Astrocyte of the hippocampus (primary cell): ENCODE measurements around the gene ZBTB16.

Experiments
- DNase-seq: peaks from one replicate; pipeline ENCODE4 v3.0.0; 2011; ENCODE audit warnings: low read depth, low spot score

ZBTB16 gene

GRCh38 chr11:114183044-114183511 is 123.6 kb downstream of the ZBTB16 start:
- no peak for DNase-seq

- DNase-seq = no peak
These were observed 125.9 kb downstream of the ZBTB16 start for GRCh38 chr11:114185436-114185835.

DNA sequence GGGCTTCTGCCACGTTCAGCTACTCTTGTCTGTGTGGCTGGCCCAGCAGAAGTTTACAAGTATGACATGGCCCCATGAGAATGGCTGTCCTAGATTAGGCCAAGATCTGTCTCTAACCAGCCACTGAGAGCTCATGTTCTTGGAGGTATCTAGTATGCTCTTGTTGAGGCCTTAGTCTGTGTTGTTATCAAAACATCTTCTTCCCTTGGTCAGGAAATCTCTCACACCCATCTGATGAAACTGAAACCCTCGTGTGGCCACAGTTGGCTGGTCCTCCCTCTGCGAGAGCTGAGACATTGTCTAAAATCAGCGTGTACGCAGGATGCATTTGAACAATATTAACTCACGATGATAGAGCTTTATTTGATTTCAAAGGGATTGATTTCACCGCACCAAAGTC is 127.7 kb downstream of the ZBTB16 start:
- DNase-seq = no peak

DNA sequence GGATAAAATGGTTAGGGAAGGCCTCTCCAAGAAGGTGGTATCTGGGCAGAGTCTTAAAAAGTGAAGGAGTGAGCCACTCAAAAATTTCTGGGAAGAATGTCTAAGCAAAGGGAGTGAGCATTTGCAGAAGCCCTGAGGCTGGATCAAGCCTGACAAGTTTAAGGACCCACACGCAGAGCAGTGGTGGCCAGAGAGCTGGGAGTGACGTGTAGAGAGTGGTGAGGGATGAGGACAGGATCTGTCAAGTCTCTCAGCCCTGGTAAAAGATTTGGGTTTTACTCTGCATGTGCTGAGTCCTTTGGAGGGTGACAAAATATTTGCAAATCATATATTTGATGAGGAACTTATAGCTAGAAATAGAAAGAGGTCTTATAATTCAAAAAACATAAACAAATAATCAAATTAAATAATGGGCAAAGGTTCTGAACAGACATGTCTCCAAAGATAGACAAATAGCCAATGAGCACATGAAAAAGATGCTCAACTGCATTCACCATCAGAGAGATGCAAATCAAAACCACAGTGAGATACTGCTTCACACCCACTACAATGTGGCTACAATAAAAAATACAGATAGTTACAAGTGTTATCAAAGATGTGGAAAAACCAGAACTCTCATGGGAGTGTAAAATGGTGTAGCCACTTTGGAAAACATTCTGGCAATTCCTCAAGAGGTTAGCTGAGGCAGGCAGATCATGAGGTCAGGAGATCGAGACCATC is 129.5 kb downstream of the ZBTB16 start:
- DNase-seq = no peak

DNA sequence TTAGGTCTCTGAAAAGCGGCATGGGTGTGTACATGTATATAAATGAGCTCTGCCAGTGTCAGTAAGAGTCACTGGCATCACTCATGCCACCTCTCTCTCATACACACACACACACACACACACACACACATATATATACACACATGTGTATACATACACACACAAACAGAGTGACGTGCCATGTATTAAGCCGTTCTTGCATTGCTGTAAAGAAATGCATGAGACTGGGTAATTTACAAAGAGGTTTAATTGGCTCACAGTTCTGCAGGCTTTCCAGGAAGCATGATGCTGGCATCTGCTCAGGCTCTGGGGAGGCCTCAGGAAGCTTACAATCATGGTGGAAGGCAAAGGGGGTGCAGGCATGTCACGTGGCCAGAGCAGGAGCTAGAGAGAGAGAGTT is 131.1 kb downstream of the ZBTB16 start:
- no peak for DNase-seq

- no peak for DNase-seq
These were observed 132.4 kb downstream of the ZBTB16 start for GRCh38 chr11:114191893-114192292.

DNA sequence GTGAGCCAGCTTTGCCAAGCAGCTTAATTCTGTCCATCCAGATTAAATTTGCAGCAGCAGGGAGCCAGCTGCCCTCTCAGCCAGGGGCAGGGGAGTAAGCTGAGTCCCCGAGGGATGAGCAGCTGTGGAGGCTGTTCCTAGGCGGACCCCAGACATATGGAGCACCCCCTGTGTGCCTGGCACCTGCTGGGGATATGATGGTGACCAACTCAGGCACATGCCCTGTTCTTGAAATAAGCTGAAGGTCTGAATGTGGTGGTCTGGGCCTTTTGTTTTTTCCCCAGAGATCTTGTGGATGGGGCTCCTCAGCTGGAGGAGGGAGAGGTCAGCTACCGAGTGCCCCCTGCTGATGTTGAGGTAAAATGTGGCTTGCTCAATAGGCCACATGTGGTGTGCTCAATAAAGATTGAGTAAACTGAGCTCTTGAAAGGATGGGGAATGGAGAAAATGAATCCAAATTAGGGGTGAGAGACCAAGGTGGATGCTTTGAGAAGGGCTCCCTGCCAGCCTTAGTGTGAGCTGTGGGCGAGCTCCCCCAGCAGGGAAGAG is 133.4 kb downstream of the ZBTB16 start:
- no peak for DNase-seq

GRCh38 chr11:114193730-114194679 is 134.5 kb downstream of the ZBTB16 start:
- DNase-seq = no peak

DNA sequence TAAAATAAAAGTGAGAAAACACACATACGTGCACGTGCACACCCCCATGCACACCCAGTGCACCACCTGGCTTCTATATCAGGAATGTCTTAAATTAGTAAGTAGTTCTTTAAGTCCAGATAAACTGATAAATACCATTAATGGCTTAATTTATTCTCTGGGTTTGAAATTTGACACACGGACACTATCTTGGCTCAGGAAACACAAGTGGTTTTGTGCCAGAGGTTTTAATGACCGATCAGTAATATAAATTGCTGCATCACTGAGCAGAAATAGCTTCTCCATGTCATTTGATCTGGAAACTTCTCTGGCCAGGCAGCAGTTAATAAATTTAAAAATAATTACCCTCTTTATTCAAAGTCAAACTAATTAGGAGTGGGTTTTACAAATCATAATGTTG is 135.2 kb downstream of the ZBTB16 start:
- DNase-seq = no peak

DNA sequence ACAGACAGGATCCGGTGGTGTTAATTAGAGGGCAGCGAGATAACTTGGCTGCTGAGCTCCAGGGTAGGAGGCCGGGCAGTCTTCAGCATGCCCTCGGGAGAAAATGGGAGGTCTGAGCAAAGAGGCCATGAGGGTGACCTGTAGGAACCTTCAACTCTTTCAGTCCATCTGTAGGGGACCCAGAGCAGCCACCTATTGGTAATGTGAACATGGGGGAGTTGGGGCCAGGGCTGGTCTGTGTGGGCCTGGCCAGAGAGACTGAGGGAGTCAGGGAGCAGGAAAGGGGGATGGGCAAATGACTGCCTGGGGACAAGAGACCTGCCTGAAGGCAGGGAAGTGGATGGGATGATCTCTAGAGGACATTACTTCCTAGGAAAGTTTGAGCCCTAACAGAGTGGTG is 135.6 kb downstream of the ZBTB16 start:
- no peak for DNase-seq

DNA sequence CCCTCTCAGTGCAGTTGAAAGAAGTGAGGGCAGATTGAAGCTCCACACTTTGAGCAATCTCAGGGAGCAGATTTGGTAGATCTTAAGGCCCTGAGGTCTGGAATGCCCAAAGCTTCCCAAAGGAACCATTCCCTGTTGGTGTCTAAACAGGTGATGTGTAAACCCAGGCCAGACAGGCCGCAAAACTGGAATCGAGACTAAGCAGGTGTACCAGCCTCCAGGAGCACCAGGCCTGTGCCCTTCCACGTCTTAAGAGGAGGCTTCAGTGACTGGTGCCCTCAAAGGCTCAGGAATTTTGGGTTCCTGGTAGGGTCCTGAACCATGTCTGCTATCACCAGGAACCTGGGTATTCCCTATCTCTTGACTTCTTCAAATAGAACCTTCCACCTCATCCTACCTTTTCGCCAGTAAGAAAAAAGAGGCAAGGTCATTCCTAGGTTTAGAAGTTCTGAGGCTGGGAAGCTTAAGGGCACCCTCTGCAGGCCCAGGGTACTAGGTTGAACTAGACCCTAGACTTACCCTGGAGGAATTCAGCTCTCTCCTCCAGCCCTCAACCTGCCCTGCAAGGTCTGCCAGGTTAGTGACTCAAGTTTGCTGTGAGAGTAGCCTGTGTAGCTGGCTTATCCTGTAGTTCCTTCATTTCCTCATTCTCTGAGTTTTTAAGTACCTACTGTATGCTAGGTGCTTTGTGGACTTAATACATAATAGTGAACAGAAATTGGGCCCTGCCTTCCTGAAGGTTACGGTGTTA is 136.6 kb downstream of the ZBTB16 start:
- no peak for DNase-seq

DNA sequence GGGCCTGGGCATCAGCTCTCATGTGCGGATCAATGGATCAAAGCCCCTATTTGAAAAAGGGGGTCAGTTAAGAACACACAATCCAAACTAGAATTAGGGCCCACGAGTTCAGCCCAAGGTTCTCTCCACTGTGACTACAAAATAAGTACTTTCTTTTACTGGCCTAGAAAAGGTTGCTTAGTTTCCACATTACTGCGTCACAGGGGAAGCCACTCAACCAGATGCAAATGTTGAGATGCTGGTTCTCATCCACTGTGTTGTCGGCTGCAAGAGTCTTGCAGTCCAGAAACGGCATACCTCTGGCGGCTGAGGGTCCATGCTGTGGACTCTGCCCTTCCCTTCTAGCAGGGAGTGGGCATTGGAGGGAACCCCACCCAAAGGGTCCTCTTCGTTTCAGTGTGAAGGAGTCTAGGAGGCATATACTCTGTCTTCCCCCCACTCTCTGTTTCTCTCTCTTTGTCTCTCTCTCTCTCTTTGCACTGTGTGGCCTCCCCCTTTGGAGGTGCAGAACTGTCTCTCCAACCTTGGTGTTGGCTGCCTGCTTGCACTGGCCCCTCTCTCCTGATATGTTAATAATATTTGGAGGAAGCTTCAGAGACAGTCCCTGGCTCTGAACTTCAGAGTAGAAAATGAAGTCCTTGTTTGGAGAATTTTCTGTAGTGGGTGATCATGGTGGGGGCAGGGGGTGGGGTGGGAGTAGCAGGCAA is 137.6 kb downstream of the ZBTB16 start:
- peak; percentile 30 for DNase-seq

DNA sequence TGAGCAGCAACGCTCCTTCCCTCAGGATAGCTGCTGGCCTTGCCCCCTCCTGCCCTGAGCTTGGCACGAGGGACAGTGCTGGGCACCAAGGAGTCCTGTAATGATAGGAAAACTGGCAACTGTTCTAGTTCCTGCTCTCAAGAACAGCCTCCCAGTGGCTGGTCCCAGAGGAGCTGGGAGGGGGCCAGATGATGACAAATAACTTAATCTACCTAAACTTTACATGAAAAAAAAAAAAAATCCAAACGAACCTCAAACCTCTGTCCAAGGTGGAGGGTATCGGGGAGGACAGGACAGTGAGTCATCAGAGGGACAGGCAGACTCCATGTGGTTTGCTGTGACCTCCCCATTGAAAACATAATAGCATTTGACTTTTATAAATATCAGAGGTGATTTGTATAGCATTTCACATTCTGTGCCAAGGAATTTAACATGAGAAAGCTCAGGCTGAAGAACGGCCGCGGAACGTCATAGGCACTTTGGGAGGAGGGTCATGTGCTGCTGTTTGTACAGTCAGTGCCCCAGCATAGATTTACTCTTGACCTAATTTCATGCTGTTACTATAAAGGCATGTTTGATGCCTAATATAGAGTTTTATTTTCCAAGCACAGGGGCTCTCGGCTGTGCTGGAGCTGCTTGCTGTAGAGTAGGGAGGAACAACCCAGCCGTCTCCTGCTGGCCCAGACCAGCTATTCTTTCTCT is 138.4 kb downstream of the ZBTB16 start:
- DNase-seq = peak; percentile 92

GRCh38 chr11:114199051-114199450 is 139.5 kb downstream of the ZBTB16 start:
- DNase-seq = no peak

- no peak for DNase-seq
These were observed 141.0 kb downstream of the ZBTB16 start for GRCh38 chr11:114200351-114201133.

GRCh38 chr11:114201219-114201618 is 141.7 kb downstream of the ZBTB16 start:
- DNase-seq = no peak

GRCh38 chr11:114202011-114202609 is 142.6 kb downstream of the ZBTB16 start:
- DNase-seq = no peak

- no peak for DNase-seq
These were observed 147.6 kb downstream of the ZBTB16 start for GRCh38 chr11:114207096-114207495.

GRCh38 chr11:114208377-114208776 is 148.9 kb downstream of the ZBTB16 start:
- no peak for DNase-seq
